SK-N-SH (cell line): Measurements from ENCODE around the gene HAND1. TPM values are rescaled to one million over a fixed set of nuclear protein-coding genes. Genes with fewer than 3 reads are reported as not detected.
A peak's percentile ranks its signal among the peaks of the same experiment; 100 is the strongest.

Experiments used
- CTCF ChIA-PET: fragments of 300-600, 350-600 bp; formaldehyde crosslinking; extraction: SDS; loops from one replicate; lab custom pipeline; 2021; lab: Yijun Ruan, JAX
- POLR2A ChIA-PET: fragments of 350-600 bp; sonication (Branson Sonifier 250); formaldehyde crosslinking; extraction: SDS; loops from one replicate; lab custom pipeline; 2020; ENCODE audit warnings: antibody characterized with exemption, inconsistent platforms; lab: Yijun Ruan, JAX
- DNase-seq: peaks from one replicate; pipeline ENCODE4 v3.0.0; 2012
- H2AFZ ChIP-seq: fragments of 200-600 bp; sonication (generic); 2 replicates; pipeline ENCODE4 v1.8.1; 2016; ENCODE audit warnings: antibody characterized with exemption, mild to moderate bottlenecking, low read depth
- H3F3A ChIP-seq: fragments of 200-600 bp; sonication (generic); replicated peaks from 2 replicates; pipeline ENCODE3; 2016; ENCODE audit warnings: antibody characterized with exemption, mild to moderate bottlenecking; ENCODE audit not compliant: insufficient read depth
- H3K27ac ChIP-seq, 2 experiments: fragments of 200-500 bp in 1 of 2; fragments of 200-600 bp in 1 of 2; sonication (Bioruptor generic) in 1 of 2; sonication (generic), shearing (Covaris generic) in 1 of 2; 2 replicates each; pipeline versions ENCODE4 v1.5.1 to v1.6.1; 2014 to 2016; ENCODE audit warnings: low read depth in 2 of 2, inconsistent platforms in 1 of 2, low read length in 1 of 2, mild to moderate bottlenecking in 1 of 2, mixed read lengths in 1 of 2
- H3K27me3 ChIP-seq: fragments of 200-600 bp; sonication (generic), shearing (Covaris generic); 2 replicates; pipeline ENCODE4 v1.6.1; 2016; ENCODE audit warnings: mixed run types; ENCODE audit not compliant: insufficient read depth
- H3K36me3 ChIP-seq, 2 experiments: fragments of 200-500 bp in 1 of 2; fragments of 200-600 bp in 1 of 2; sonication (Bioruptor generic) in 1 of 2; sonication (generic) in 1 of 2; replicated peaks in 1 of 2; 2 replicates each; pipeline versions ENCODE3 to v1.5.1; 2014 to 2016; ENCODE audit warnings: low read length in 1 of 2, mild to moderate bottlenecking in 1 of 2; ENCODE audit not compliant: insufficient read depth in 2 of 2, control insufficient read depth in 1 of 2
- H3K4me1 ChIP-seq, 2 experiments: fragments of 200-500 bp in 1 of 2; fragments of 200-600 bp in 1 of 2; sonication (Bioruptor generic) in 1 of 2; sonication (generic), shearing (Covaris generic) in 1 of 2; 2 replicates each; pipeline versions ENCODE4 v1.5.1 to v1.6.1; 2014 to 2016; ENCODE audit warnings: low read depth in 1 of 2, low read length in 1 of 2, mixed run types in 1 of 2; ENCODE audit not compliant: insufficient read depth in 2 of 2, control insufficient read depth in 1 of 2
- H3K4me2 ChIP-seq: fragments of 200-600 bp; sonication (generic), shearing (Covaris generic); 2 replicates; pipeline ENCODE4 v1.6.1; 2017; ENCODE audit warnings: mixed run types
- H3K4me3 ChIP-seq, 2 experiments: fragments of 200-500 bp in 1 of 2; fragments of 200-600 bp in 1 of 2; sonication (Bioruptor generic) in 1 of 2; sonication (generic), shearing (Covaris generic) in 1 of 2; 2 replicates each; pipeline versions ENCODE4 v1.5.1 to v1.8.1; 2014 to 2016; ENCODE audit warnings: low read depth in 2 of 2, inconsistent platforms in 1 of 2, low read length in 1 of 2, mild to moderate bottlenecking in 1 of 2, mixed read lengths in 1 of 2, moderate library complexity in 1 of 2
- H3K79me2 ChIP-seq: fragments of 200-600 bp; sonication (generic); 2 replicates; pipeline ENCODE4 v1.8.1; 2017; ENCODE audit warnings: mild to moderate bottlenecking; ENCODE audit not compliant: insufficient read depth
- H3K9ac ChIP-seq: fragments of 200-600 bp; sonication (generic); 2 replicates; pipeline ENCODE4 v1.6.1; 2017; ENCODE audit warnings: mixed run types
- H3K9me2 ChIP-seq: fragments of 200-600 bp; sonication (generic); 2 replicates; pipeline ENCODE4 v1.6.1; 2017; ENCODE audit warnings: mixed run types
- H3K9me3 ChIP-seq: fragments of 200-600 bp; sonication (generic); 2 replicates; pipeline ENCODE4 v1.6.1; 2017; ENCODE audit warnings: mixed run types, mild to moderate bottlenecking, moderate library complexity
- H4K20me1 ChIP-seq: fragments of 200-600 bp; sonication (generic); 2 replicates; pipeline ENCODE4 v1.6.1; 2017; ENCODE audit warnings: mild to moderate bottlenecking, mixed run types; ENCODE audit not compliant: insufficient read depth
- CTCF ChIP-seq: fragments of 200-600 bp; sonication (generic); IDR thresholded peaks from 2 replicates; pipeline ENCODE4 v1.6.1; 2017; ENCODE audit warnings: antibody characterized with exemption, mild to moderate bottlenecking, moderate library complexity
- ELF1 ChIP-seq: IDR thresholded peaks from 2 replicates; pipeline ENCODE4 v1.4.0; 2012
- FOSL2 ChIP-seq: IDR thresholded peaks from 2 replicates; pipeline ENCODE4 v1.4.0; 2012; ENCODE audit warnings: low read depth, mild to moderate bottlenecking, moderate library complexity, borderline replicate concordance
- FOXM1 ChIP-seq: IDR thresholded peaks from 2 replicates; pipeline ENCODE4 v1.4.0; 2012; ENCODE audit warnings: low read depth, mild to moderate bottlenecking
- GATA2 ChIP-seq: sonication (generic); formaldehyde crosslinking; IDR thresholded peaks from 2 replicates; pipeline ENCODE4 v1.5.0; 2020; ENCODE audit warnings: mild to moderate bottlenecking, missing genetic modification reagents
- MAX ChIP-seq: IDR thresholded peaks from 2 replicates; pipeline ENCODE4 v1.4.0; 2012; ENCODE audit warnings: low read depth
- POLR2AphosphoS5 ChIP-seq: IDR thresholded peaks from 2 replicates; pipeline ENCODE4 v1.6.1; 2012; ENCODE audit warnings: low read depth, low read length
- RFX5 ChIP-seq: IDR thresholded peaks from 2 replicates; pipeline ENCODE4 v1.6.1; 2012; ENCODE audit warnings: mild to moderate bottlenecking, improper control_type of control experiment, low read length
- RXRA ChIP-seq: IDR thresholded peaks from 2 replicates; pipeline ENCODE4 v1.4.0; 2012; ENCODE audit warnings: low read depth, mild to moderate bottlenecking, borderline replicate concordance
- SMC3 ChIP-seq: IDR thresholded peaks from 2 replicates; pipeline ENCODE4 v1.6.1; 2012; ENCODE audit warnings: low read depth, low read length, improper control_type of control experiment
- TEAD4 ChIP-seq: IDR thresholded peaks from 2 replicates; pipeline ENCODE4 v1.4.0; 2012; ENCODE audit warnings: mild to moderate bottlenecking, borderline replicate concordance; ENCODE audit not compliant: insufficient read depth
- WGBS: methylation state at CpG from one replicate; pipeline ENCODE4 v1.1.6; 2017; ENCODE audit warnings: low lambda C conversion rate; 5-methylcytosine and 5-hydroxymethylcytosine counted together
- polyA plus RNA-seq, 3 experiments: library from polyadenylated mRNA; depleted of rRNA; stranded (reverse); fragments of >200 nt; gene quantifications; 2 replicates each; pipeline ENCODE4 v1.2.3, GENCODE V29; 2012
- TF ChIP-seq, protein P1 (sequence below): IDR thresholded peaks from 2 replicates; pipeline ENCODE4; 2012
- TF ChIP-seq, protein P2 (sequence below): IDR thresholded peaks from 2 replicates; pipeline ENCODE4 v1.4.0; 2012; ENCODE audit warnings: low read depth, borderline replicate concordance

The HAND1 gene
- polyA plus RNA-seq, 1 of the 3 experiments (the other 2 are of a cell fraction), result 1.1 TPM

DNA sequence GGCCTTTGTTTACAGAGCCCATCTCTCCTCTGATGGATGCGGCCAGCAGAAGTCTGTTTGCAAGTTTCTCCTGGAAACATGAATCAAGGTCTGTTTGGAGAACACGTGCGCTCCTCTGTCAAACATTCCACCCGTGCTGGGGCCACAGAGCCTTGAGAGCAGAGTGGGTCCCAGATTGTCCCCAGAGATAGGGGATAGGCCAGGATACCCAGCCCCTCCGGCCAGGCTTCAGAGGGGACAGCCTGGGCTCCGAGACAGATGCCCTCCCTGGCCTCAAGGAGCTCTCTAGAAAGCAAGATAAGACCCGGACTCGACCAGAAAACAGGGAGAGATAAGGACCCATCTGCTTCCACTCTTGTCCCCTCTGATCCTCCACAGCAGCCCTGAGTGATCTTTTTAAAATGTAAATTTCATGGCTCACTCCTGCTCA is 40.4 kb upstream of the HAND1 start (continued):
- TF ChIP-seq, protein P1, sequence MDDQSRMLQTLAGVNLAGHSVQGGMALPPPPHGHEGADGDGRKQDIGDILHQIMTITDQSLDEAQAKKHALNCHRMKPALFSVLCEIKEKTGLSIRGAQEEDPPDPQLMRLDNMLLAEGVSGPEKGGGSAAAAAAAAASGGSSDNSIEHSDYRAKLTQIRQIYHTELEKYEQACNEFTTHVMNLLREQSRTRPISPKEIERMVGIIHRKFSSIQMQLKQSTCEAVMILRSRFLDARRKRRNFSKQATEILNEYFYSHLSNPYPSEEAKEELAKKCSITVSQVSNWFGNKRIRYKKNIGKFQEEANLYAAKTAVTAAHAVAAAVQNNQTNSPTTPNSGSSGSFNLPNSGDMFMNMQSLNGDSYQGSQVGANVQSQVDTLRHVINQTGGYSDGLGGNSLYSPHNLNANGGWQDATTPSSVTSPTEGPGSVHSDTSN, result no peak
- peak; percentile 98 for TF ChIP-seq GATA2
- peak; percentile 15; the same call in 1 of the 2 replicates for TF ChIP-seq SMC3
- TF ChIP-seq ELF1, result no peak
- TF ChIP-seq FOXM1, result no peak
- no peak for TF ChIP-seq CTCF
- TF ChIP-seq MAX, result no peak
- TF ChIP-seq, all 33 proteins: peak for 11

GRCh38 chr5:154517810-154518437 is 39.9 kb upstream of the HAND1 start:
- Histone ChIP-seq H3K4me2 (no peak overlapping the region), H3K36me3 (no peaks in the 10 kb centered on the region), H3K4me1 (peaks cover 0 to 68% of the 10 kb centered on the region in 2 experiments; a peak in 2 of 4 replicates), H3F3A (no peaks in the 10 kb centered on the region), H3K79me2 (no peaks in the 10 kb centered on the region), H3K27me3 (no peaks in the 10 kb centered on the region; the same call in 1 of the 2 replicates), H3K27ac (peak overlapping the region in 1 of 2 experiments; percentile 100; a peak in 3 of 4 replicates), H3K4me3 (no peak overlapping the region), H2AFZ (no peak overlapping the region), H3K9me2 (no peaks in the 10 kb centered on the region), H3K9me3 (no peaks in the 10 kb centered on the region)
- 80% methylated on average over 9 of the region's 9 CpGs for WGBS
- TF ChIP-seq MAX (no peak), POLR2AphosphoS5 (no peak), RFX5 (no peak), RXRA (no peak), FOSL2 (no peak), TEAD4 (no peak)
- TF ChIP-seq, protein P2, sequence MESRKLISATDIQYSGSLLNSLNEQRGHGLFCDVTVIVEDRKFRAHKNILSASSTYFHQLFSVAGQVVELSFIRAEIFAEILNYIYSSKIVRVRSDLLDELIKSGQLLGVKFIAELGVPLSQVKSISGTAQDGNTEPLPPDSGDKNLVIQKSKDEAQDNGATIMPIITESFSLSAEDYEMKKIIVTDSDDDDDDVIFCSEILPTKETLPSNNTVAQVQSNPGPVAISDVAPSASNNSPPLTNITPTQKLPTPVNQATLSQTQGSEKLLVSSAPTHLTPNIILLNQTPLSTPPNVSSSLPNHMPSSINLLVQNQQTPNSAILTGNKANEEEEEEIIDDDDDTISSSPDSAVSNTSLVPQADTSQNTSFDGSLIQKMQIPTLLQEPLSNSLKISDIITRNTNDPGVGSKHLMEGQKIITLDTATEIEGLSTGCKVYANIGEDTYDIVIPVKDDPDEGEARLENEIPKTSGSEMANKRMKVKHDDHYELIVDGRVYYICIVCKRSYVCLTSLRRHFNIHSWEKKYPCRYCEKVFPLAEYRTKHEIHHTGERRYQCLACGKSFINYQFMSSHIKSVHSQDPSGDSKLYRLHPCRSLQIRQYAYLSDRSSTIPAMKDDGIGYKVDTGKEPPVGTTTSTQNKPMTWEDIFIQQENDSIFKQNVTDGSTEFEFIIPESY, result no peak
- TF ChIP-seq, all 33 proteins: peak for 0
- Histone ChIP-seq H3K9ac (no peak overlapping the region), H4K20me1 (no peaks in the 10 kb centered on the region; the same call in 1 of the 2 replicates)
- CTCF ChIA-PET, result interaction anchor here (0.8 to 16.5 kb wide), 11 partner anchors 8 to 92 kb away, joined by 3 to 295 read pairs (median 23); partner anchors contain the start of gene HAND1
- POLR2A ChIA-PET, result interaction anchor here (0.8 to 6.5 kb wide), 10 partner anchors 10 to 86 kb away, joined by 3 to 87 read pairs (median 10); partner anchors contain the start of gene HAND1
- DNase-seq, result no peak
